Suprapubic skin (tissue), 4 donors: ENCODE measurements around the gene PTPRN2. TPM values are rescaled to one million over a fixed set of nuclear protein-coding genes. Genes with fewer than 3 reads are reported as not detected.

ENCODE experiments used
- DNase-seq, 2 donors: peaks; one replicate each; pipeline ENCODE4 v3.0.0-alpha.2; 2019; ENCODE audit warnings: low spot score in 2 of 2
- H3K27ac ChIP-seq: fragments of 200-600 bp; sonication (generic); one replicate; pipeline ENCODE4 v1.5.1; 2019
- H3K27me3 ChIP-seq: fragments of 200-600 bp; sonication (generic); one replicate; pipeline ENCODE4 v1.5.1; 2019
- H3K36me3 ChIP-seq: fragments of 200-600 bp; sonication (generic); one replicate; pipeline ENCODE4 v1.5.1; 2019
- H3K4me1 ChIP-seq: fragments of 200-600 bp; sonication (generic); one replicate; pipeline ENCODE4 v1.5.1; 2019
- H3K4me3 ChIP-seq: fragments of 200-600 bp; sonication (generic); one replicate; pipeline ENCODE4 v1.5.1; 2019; ENCODE audit warnings: mild to moderate bottlenecking
- H3K9me3 ChIP-seq: fragments of 200-600 bp; sonication (generic); one replicate; pipeline ENCODE4 v1.5.1; 2019
- CTCF ChIP-seq, 2 donors: fragments of 200-600 bp in 1 of 2; fragments of 450-650 bp in 1 of 2; sonication (generic) in 1 of 2; IDR thresholded peaks; one replicate each; pipeline ENCODE4 v1.5.1; 2016 to 2019; ENCODE audit warnings: antibody characterized with exemption in 2 of 2, mild to moderate bottlenecking in 1 of 2, moderate library complexity in 1 of 2
- EP300 ChIP-seq: sonication (generic); formaldehyde crosslinking; IDR thresholded peaks from one replicate; pipeline ENCODE4 v1.6.1; 2017; ENCODE audit warnings: antibody characterized with exemption
- POLR2A ChIP-seq, 2 donors: fragments of 450-650 bp; IDR thresholded peaks; one replicate each; pipeline ENCODE4 v1.6.1; 2017; ENCODE audit warnings: antibody characterized with exemption in 2 of 2, mild to moderate bottlenecking in 2 of 2, moderate library complexity in 2 of 2
- POLR2AphosphoS5 ChIP-seq, 3 donors: sonication (generic); formaldehyde crosslinking; IDR thresholded peaks; one replicate each; pipeline ENCODE4 v1.6.1; 2017; ENCODE audit warnings: antibody characterized with exemption in 3 of 3
- WGBS: methylation state at CpG from one replicate; pipeline ENCODE4 v1.1.5; 2018; 5-methylcytosine and 5-hydroxymethylcytosine counted together
- total RNA-seq, 4 donors: library from RNA; depleted of rRNA; stranded (reverse); fragments of >200 nt; gene quantifications; one replicate each; pipeline ENCODE4 v1.1.0, GENCODE V29; 2016

Gene PTPRN2
- total RNA-seq, 4 donors from 2014 or later: 0.23 to 1.8 (median 1.3) TPM

- 83% methylated on average over 17 of the region's 18 CpGs for WGBS
- Histone ChIP-seq H3K9me3 (no peaks in the 10 kb centered on the region), H3K27me3 (peaks cover 20% of the 10 kb centered on the region), H3K4me1 (peaks cover 5% of the 10 kb centered on the region), H3K27ac (no peak overlapping the region), H3K4me3 (no peak overlapping the region), H3K36me3 (no peaks in the 10 kb centered on the region)
- TF ChIP-seq CTCF (IDR thresholded peaks at IDR 0.05): no peak
- TF ChIP-seq POLR2A (IDR thresholded peaks at IDR 0.05): no peak
- no peak for TF ChIP-seq POLR2AphosphoS5 (IDR thresholded peaks at IDR 0.05)
- no peak for TF ChIP-seq EP300
- DNase-seq: no peak
Measured at GRCh38 chr7:157993406-157994105, 594.1 kb downstream of the PTPRN2 start.

- no peak overlapping the region for H3K4me3 ChIP-seq
Measured at GRCh38 chr7:157992511-157993160, 595.0 kb downstream of the PTPRN2 start.

GRCh38 chr7:157991761-157992160 is 595.9 kb downstream of the PTPRN2 start:
- Histone ChIP-seq H3K4me3 (no peak overlapping the region), H3K4me1 (peaks cover 5% of the 10 kb centered on the region), H3K9me3 (no peaks in the 10 kb centered on the region), H3K36me3 (no peaks in the 10 kb centered on the region), H3K27ac (no peak overlapping the region), H3K27me3 (peaks cover 29% of the 10 kb centered on the region)
- no peak for DNase-seq
- no peak for TF ChIP-seq POLR2AphosphoS5 (IDR thresholded peaks at IDR 0.05)
- no peak for TF ChIP-seq POLR2A (IDR thresholded peaks at IDR 0.05)
- TF ChIP-seq CTCF (IDR thresholded peaks at IDR 0.05): no peak
- TF ChIP-seq EP300: no peak
- 77% methylated on average over 7 of the region's 11 CpGs for WGBS

More at GRCh38 chr7:157992511-157993160, 595.0 kb downstream of the PTPRN2 start:
- H3K4me1 ChIP-seq: peaks cover 5% of the 10 kb centered on the region
- H3K9me3 ChIP-seq: no peaks in the 10 kb centered on the region
- H3K36me3 ChIP-seq: no peaks in the 10 kb centered on the region
- peaks cover 29% of the 10 kb centered on the region for H3K27me3 ChIP-seq
- no peak for TF ChIP-seq POLR2A (IDR thresholded peaks at IDR 0.05)
- TF ChIP-seq EP300: no peak
- TF ChIP-seq POLR2AphosphoS5 (IDR thresholded peaks at IDR 0.05): no peak
- TF ChIP-seq CTCF (IDR thresholded peaks at IDR 0.05): no peak
- DNase-seq: no peak
- H3K27ac ChIP-seq: no peak overlapping the region
- WGBS: 91% methylated on average over 10 of the region's 17 CpGs

- 12% methylated on average over 9 of the region's 9 CpGs for WGBS
- H3K36me3 ChIP-seq: no peaks in the 10 kb centered on the region
- H3K4me1 ChIP-seq: peaks cover 5% of the 10 kb centered on the region
- no peak overlapping the region for H3K27ac ChIP-seq
- no peaks in the 10 kb centered on the region for H3K9me3 ChIP-seq
- DNase-seq: no peak
- no peak overlapping the region for H3K4me3 ChIP-seq
- no peak for TF ChIP-seq POLR2AphosphoS5 (IDR thresholded peaks at IDR 0.05)
- peaks cover 29% of the 10 kb centered on the region for H3K27me3 ChIP-seq
Measured at GRCh38 chr7:157991351-157991750, 596.3 kb downstream of the PTPRN2 start.

- Histone ChIP-seq H3K36me3 (no peaks in the 10 kb centered on the region), H3K27me3 (peaks cover 29% of the 10 kb centered on the region), H3K27ac (no peak overlapping the region), H3K4me1 (peaks cover 5% of the 10 kb centered on the region), H3K9me3 (no peaks in the 10 kb centered on the region), H3K4me3 (no peak overlapping the region)
- TF ChIP-seq POLR2A (IDR thresholded peaks at IDR 0.05): no peak
- no peak for TF ChIP-seq EP300
- TF ChIP-seq CTCF (IDR thresholded peaks at IDR 0.05): no peak
- TF ChIP-seq POLR2AphosphoS5 (IDR thresholded peaks at IDR 0.05): no peak
- 40% methylated on average over 4 of the region's 9 CpGs for WGBS
- DNase-seq: no peak
Measured at GRCh38 chr7:157990881-157991250, 596.8 kb downstream of the PTPRN2 start.
